Measurements from ENCODE around the gene TPSD1.
"Not testable (repeated sequence)": the region's sequence is repeated elsewhere in the genome, so short reads cannot be mapped to it uniquely, and the experiment has no call there.

The TPSD1 gene

GRCh38 chr16:1229476-1229875 lies 26.4 kb upstream of the TPSD1 start:
- not testable (repeated sequence) for H3K4me3 Mint-ChIP-seq, H3K9me3 Mint-ChIP-seq, H3K27ac Mint-ChIP-seq, H3K27me3 Mint-ChIP-seq, H3K36me3 Mint-ChIP-seq, H3K4me1 Mint-ChIP-seq

- H3K27me3 Mint-ChIP-seq, H3K27ac Mint-ChIP-seq, H3K4me1 Mint-ChIP-seq, H3K9me3 Mint-ChIP-seq, H3K4me3 Mint-ChIP-seq, H3K36me3 Mint-ChIP-seq: not testable (repeated sequence)
Observed at GRCh38 chr16:1230084-1230470, 25.8 kb upstream of the TPSD1 start, which contains the start of gene TPSB2. TPSB2 (minus strand) TSS chr16:1230184; CDS start chr16:1229951, 233 bp downstream.

GRCh38 chr16:1230471-1231212 lies 25.2 kb upstream of the TPSD1 start:
- not testable (repeated sequence) for H3K27ac Mint-ChIP-seq, H3K36me3 Mint-ChIP-seq, H3K4me1 Mint-ChIP-seq, H3K4me3 Mint-ChIP-seq, H3K27me3 Mint-ChIP-seq, H3K9me3 Mint-ChIP-seq

GRCh38 chr16:1231301-1231700 lies 24.6 kb upstream of the TPSD1 start:
- H3K27me3 Mint-ChIP-seq, H3K27ac Mint-ChIP-seq, H3K4me3 Mint-ChIP-seq, H3K4me1 Mint-ChIP-seq, H3K36me3 Mint-ChIP-seq, H3K9me3 Mint-ChIP-seq: not testable (repeated sequence)

- H3K9me3 Mint-ChIP-seq, H3K27me3 Mint-ChIP-seq, H3K4me1 Mint-ChIP-seq, H3K36me3 Mint-ChIP-seq, H3K27ac Mint-ChIP-seq, H3K4me3 Mint-ChIP-seq: not testable (repeated sequence)
Observed at GRCh38 chr16:1232049-1232748, 23.7 kb upstream of the TPSD1 start.

- H3K36me3 Mint-ChIP-seq, H3K4me1 Mint-ChIP-seq, H3K27ac Mint-ChIP-seq, H3K4me3 Mint-ChIP-seq, H3K27me3 Mint-ChIP-seq, H3K9me3 Mint-ChIP-seq: not testable (repeated sequence)
Observed at GRCh38 chr16:1236659-1237058, 19.2 kb upstream of the TPSD1 start.

- no peaks in the 10 kb centered on the region for H3K9me3 Mint-ChIP-seq
- no peak overlapping the region for H3K27ac Mint-ChIP-seq
- H3K4me1 Mint-ChIP-seq: no peaks in the 10 kb centered on the region
- no peak overlapping the region for H3K4me3 Mint-ChIP-seq
- no peaks in the 10 kb centered on the region for H3K27me3 Mint-ChIP-seq
- no peaks in the 10 kb centered on the region for H3K36me3 Mint-ChIP-seq
Observed at GRCh38 chr16:1237990-1238389, 17.9 kb upstream of the TPSD1 start.

- H3K36me3 Mint-ChIP-seq, H3K4me1 Mint-ChIP-seq, H3K27me3 Mint-ChIP-seq, H3K9me3 Mint-ChIP-seq, H3K4me3 Mint-ChIP-seq, H3K27ac Mint-ChIP-seq: not testable (repeated sequence)
Observed at GRCh38 chr16:1238909-1239308, 17.0 kb upstream of the TPSD1 start.

GRCh38 chr16:1239575-1239974 lies 16.3 kb upstream of the TPSD1 start:
- not testable (repeated sequence) for H3K27ac Mint-ChIP-seq, H3K9me3 Mint-ChIP-seq, H3K36me3 Mint-ChIP-seq, H3K27me3 Mint-ChIP-seq, H3K4me3 Mint-ChIP-seq, H3K4me1 Mint-ChIP-seq

- not testable (repeated sequence) for H3K27ac Mint-ChIP-seq, H3K36me3 Mint-ChIP-seq, H3K4me3 Mint-ChIP-seq, H3K27me3 Mint-ChIP-seq, H3K9me3 Mint-ChIP-seq, H3K4me1 Mint-ChIP-seq
Observed at GRCh38 chr16:1240436-1240835, 15.4 kb upstream of the TPSD1 start, which contains the start of gene TPSAB1. TPSAB1 (plus strand) TSS chr16:1240705; CDS start chr16:1240939, 234 bp downstream.

GRCh38 chr16:1241081-1241480 lies 14.8 kb upstream of the TPSD1 start:
- H3K4me3 Mint-ChIP-seq, H3K4me1 Mint-ChIP-seq, H3K36me3 Mint-ChIP-seq, H3K27me3 Mint-ChIP-seq, H3K9me3 Mint-ChIP-seq, H3K27ac Mint-ChIP-seq: not testable (repeated sequence)

GRCh38 chr16:1243363-1243762 lies 12.5 kb upstream of the TPSD1 start:
- H3K27ac Mint-ChIP-seq: peak overlapping the region; percentile 6
- not testable (repeated sequence) for H3K4me3 Mint-ChIP-seq, H3K27me3 Mint-ChIP-seq, H3K4me1 Mint-ChIP-seq, H3K9me3 Mint-ChIP-seq, H3K36me3 Mint-ChIP-seq

- not testable (repeated sequence) for H3K4me3 Mint-ChIP-seq, H3K27ac Mint-ChIP-seq, H3K36me3 Mint-ChIP-seq, H3K27me3 Mint-ChIP-seq, H3K4me1 Mint-ChIP-seq, H3K9me3 Mint-ChIP-seq
Observed at GRCh38 chr16:1243907-1244850, 11.7 kb upstream of the TPSD1 start.

- H3K4me3 Mint-ChIP-seq: no peak overlapping the region
- no peak overlapping the region for H3K27ac Mint-ChIP-seq
Observed at GRCh38 chr16:1244881-1245280, 11.0 kb upstream of the TPSD1 start.

GRCh38 chr16:1245452-1246020 lies 10.3 kb upstream of the TPSD1 start:
- Mint-ChIP-seq H3K27me3 (peaks cover 2% of the 10 kb centered on the region), H3K4me1 (no peaks in the 10 kb centered on the region), H3K9me3 (no peaks in the 10 kb centered on the region), H3K4me3 (no peak overlapping the region), H3K27ac (no peak overlapping the region), H3K36me3 (no peaks in the 10 kb centered on the region)

More at GRCh38 chr16:1244881-1245280, 11.0 kb upstream of the TPSD1 start:
- Mint-ChIP-seq H3K4me1 (no peaks in the 10 kb centered on the region), H3K36me3 (no peaks in the 10 kb centered on the region), H3K9me3 (no peaks in the 10 kb centered on the region), H3K27me3 (peaks cover 2% of the 10 kb centered on the region)

Measured in activated naive CD4-positive, alpha-beta T cell treated with anti-CD3 and anti-CD28 coated beads, Interleukin-2, amount 50 U/mL, for 24 hours (primary cell).